K562 treated with DMSO at 1 percent for 48 hours (cell line): ENCODE data around the gene MTTP. TPM values are rescaled to one million over a fixed set of nuclear protein-coding genes. Genes with fewer than 3 reads are reported as not detected.

Experiments
- total RNA-seq: library from RNA; unstranded; fragments of 300-600 nt; gene quantifications from 2 replicates; pipeline ENCODE4 v1.2.3, GENCODE V29; 2022; ENCODE audit warnings: low replicate concordance; ENCODE audit errors: extremely low read depth

MTTP gene
- total RNA-seq = not detected in 2 replicates

GRCh38 chr4:99574530-99575324 is at the start of gene MTTP:
TSS of gene MTTP (plus strand) at chr4:99574824. CDS start at chr4:99574910, 86 bp downstream.

GRCh38 chr4:99563310-99564186 is 11.1 kb upstream of the MTTP start, which contains the start of gene TRMT10A:
TSS of gene TRMT10A (minus strand) at chr4:99564039. CDS start at chr4:99559338, 4,701 bp downstream.

GRCh38 chr4:99657798-99658197 is 83.2 kb downstream of the MTTP start, which contains the start of gene C4orf54:
TSS of gene C4orf54 (minus strand) at chr4:99657828. CDS start at chr4:99654648, 3,180 bp downstream.

Other genes with a start within 250 kb of the MTTP start
- not detected in 2 replicates for gene ADH1C, start 222.1 kb upstream of the MTTP start, total RNA-seq
- gene ADH7, start 139.5 kb upstream of the MTTP start, total RNA-seq = not detected in 2 replicates
- not detected in 2 replicates for gene C4orf17, start 63.8 kb upstream of the MTTP start, total RNA-seq
- gene TRMT10A, start 10.8 kb upstream of the MTTP start, total RNA-seq = not detected in 2 replicates
- not detected in 2 replicates for gene C4orf54, start 83.0 kb downstream of the MTTP start, total RNA-seq
- not detected in 2 replicates for gene DAPP1, start 242.0 kb downstream of the MTTP start, total RNA-seq